GM12801 (cell line): ENCODE data around the gene KRTAP10-9.
"Not testable (repeated sequence)": the region's sequence is repeated elsewhere in the genome, so short reads cannot be mapped to it uniquely, and the experiment has no call there.

Experiments
- TF ChIP-seq, protein P1 (sequence below): IDR thresholded peaks from one replicate; pipeline ENCODE4 v1.5.1; 2011; ENCODE audit warnings: control low read depth; ENCODE audit not compliant: insufficient read length; ENCODE audit errors: extremely low read depth

Gene KRTAP10-9

DNA sequence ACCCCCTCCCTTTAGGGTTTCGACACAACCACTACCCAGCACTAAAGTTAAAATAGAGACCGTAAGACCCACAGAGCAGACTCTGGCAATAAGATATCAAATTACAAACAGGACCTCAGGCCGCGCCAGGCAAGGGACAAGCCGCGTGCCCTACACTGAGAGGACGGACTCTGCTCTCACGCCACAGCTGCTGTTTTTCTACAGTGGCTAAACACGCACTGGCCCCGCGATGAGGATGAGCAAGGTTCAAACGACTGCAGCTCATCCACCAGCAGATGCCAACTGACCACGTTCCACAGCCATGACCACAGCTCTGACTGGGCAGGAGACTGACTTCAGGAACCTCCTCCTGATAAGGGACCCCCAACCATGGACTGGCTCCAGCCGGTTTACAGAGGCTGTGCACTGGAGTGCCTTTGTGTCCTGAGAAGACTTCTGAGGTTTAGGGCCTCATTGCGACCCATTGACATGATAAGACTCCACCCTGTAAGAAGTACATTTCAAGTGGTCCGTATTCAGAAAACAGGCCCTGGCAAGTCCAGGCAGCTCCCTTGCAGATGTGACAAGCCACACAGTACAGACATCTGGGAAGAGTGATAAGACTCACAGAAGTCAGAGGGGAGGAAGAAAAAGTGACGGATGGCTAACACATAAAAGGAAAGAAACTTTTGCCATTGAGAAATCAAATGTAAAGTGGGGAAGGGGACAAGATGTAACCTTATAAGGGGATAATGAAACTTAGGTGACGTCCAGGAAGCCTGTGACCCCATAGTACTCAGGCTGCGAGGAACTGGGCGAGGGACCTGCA is 33.1 kb upstream of the KRTAP10-9 start:
- TF ChIP-seq, protein P1, sequence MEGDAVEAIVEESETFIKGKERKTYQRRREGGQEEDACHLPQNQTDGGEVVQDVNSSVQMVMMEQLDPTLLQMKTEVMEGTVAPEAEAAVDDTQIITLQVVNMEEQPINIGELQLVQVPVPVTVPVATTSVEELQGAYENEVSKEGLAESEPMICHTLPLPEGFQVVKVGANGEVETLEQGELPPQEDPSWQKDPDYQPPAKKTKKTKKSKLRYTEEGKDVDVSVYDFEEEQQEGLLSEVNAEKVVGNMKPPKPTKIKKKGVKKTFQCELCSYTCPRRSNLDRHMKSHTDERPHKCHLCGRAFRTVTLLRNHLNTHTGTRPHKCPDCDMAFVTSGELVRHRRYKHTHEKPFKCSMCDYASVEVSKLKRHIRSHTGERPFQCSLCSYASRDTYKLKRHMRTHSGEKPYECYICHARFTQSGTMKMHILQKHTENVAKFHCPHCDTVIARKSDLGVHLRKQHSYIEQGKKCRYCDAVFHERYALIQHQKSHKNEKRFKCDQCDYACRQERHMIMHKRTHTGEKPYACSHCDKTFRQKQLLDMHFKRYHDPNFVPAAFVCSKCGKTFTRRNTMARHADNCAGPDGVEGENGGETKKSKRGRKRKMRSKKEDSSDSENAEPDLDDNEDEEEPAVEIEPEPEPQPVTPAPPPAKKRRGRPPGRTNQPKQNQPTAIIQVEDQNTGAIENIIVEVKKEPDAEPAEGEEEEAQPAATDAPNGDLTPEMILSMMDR: no peak

DNA sequence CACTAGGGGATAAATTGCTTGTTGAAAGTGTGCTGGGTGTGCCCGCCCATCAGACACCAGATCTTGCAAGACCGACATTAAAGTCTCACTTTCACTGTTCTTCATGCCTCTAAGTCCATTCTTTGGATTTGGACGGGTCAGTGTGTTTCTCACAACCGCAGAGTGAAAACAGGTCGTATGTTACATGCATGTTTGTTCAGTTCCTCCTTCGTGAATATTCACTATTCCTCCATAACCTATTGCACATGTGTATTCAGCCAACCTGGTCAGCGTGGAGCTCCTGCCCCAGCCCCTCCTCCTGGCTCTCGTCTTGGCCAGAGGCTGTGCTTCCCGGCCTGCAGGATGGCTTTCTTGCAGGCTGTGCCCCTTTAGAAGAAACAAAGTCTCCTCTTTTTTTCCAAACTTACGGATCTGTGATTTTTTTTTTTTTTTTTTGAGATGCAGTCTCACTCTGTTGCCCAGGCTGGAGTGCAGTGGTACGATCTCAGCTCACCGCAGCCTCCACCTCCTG is 32.4 kb upstream of the KRTAP10-9 start:
- TF ChIP-seq, protein P1: no peak

DNA sequence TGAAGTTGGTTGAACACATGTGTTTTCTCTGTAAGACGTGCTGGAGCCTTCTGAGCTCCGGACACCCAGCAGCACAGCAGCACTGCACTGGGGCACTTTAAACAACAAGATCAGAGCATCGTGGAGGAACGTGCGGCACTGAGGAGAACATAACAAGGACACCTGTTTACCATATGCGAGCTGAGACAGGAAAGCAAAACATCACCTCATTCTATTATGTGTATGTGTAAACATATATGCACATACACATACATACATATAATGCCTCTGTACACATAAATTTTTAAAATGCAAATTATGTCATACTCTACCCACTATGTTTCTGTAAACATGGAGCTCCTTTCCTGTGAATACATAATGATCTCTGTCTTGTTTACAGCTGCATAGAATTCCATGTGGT is 31.4 kb upstream of the KRTAP10-9 start:
- TF ChIP-seq, protein P1: no peak

DNA sequence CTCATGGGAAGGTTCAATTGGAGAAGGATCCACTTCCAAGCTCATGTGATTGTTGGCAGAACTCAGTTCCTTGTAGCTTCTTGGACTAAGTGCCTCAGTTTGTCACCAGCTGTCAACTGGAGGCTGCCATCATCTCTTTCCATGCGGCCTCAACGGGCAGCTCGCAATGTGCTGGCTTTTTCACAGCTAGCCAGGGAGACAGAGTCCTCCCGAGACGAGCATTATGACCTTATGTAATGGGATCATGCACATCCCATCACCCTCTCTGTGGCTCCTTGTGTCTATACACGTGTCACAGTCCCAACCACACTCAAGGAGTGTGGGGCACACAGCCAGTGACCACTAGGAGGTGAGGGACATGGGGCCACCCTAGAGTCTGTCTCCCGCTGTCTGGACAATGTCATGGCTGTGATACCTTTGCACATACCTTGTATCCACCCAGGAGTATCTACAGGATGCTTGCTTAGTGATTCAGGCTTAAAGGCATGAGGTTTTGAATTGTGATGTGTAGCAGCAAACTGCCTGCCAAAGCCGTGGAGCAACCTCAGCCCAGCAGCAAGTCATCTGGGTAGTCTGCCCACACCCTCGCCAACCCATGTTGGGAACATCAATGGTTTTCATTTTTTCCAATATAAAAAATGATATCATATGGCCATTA is 30.7 kb upstream of the KRTAP10-9 start:
- TF ChIP-seq, protein P1: no peak

DNA sequence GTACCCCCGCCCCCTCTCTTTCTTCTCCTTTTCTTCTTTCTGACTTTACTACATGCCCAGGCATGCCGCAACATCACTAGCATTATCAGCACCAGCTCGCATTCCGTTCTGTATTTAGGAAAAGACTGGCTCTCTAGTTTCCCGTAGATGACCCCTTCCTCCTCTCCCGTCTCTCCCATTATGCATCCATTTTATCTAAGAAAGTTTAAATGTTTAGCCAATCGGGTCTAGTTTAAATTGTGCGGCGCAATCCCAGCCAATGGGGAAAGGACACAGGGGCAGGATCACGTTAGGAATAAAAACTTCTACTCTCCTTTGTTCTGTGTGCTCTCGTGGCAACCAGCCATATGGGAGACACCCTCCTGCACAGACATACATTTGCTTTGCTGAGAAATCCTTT is 28.8 kb upstream of the KRTAP10-9 start:
- TF ChIP-seq, protein P1: no peak

DNA sequence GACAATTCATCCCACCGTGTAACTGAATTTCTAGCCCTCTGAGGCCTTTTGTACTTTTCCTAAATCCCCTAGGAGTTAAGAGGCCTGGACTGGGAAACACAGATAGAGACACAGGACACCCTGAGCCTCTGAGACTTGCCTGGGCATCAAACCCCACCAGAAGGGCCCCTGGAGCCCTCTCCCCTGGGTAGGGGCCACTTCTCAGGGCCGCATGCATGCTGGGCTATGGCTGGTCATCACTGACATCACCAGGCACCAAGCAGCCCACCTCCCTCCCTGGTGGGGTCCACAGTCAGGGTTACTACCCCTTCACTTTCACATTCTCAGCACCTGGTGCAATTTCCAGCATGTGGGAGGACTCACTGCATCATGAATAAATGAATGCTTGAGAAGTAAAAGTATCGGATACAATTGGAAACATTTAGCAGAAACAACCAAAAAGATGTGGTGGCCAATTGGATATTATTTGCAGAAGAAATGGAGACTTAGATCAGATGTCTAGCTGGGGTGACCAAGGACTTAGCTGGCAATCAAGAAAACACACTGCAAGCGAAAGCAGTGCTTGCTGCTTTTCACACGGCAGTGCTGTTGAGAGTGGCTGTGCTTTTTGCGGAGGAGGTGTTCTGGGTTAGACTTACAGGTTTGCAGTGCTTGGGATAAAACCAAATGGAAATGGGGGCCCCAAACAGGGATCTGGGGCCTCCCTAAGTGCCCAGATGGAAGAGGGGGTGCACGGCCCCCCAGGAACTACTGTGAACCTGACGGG is 27.4 kb upstream of the KRTAP10-9 start:
- TF ChIP-seq, protein P1: no peak

DNA sequence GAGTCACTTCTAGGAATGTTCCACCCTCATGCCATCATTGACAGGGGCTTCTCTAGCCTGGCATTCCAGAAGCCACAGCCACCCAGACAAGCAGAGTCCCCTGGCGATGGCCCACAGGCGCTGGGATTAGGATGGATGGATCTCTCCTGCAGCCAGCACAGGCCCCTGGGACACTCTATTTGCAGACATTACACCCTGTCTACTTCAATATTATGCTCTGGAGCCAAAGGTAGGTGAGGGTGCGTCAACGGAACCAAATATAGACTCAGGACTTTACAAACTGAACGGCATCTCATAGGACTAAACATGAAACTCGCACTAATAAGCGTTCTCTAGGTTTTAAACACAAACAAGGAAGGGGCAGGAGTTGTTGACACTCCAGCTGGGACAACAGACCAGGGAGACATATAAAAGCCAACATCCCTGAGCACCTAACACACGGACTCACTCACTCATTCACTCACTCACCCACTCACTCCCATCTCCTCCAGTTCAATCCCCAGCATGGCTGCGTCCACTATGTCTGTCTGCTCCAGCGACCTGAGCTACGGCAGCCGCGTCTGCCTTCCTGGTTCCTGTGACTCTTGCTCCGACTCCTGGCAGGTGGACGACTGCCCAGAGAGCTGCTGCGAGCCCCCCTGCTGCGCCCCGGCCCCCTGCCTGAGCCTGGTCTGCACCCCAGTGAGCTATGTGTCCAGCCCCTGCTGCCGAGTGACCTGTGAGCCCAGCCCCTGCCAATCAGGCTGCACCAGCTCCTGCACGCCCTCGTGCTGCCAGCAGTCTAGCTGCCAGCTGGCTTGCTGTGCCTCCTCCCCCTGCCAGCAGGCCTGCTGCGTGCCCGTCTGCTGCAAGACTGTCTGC is 26.5 kb upstream of the KRTAP10-9 start, which contains the start of gene KRTAP10-7:
Gene KRTAP10-7, plus strand, starts transcription at position 480 of the 861 bp plus-strand sequence. Its CDS starts 25 bp downstream, at position 505.
- TF ChIP-seq, protein P1: not testable (repeated sequence)
